ENCODE results near the gene CCNK.

Gene CCNK

DNA sequence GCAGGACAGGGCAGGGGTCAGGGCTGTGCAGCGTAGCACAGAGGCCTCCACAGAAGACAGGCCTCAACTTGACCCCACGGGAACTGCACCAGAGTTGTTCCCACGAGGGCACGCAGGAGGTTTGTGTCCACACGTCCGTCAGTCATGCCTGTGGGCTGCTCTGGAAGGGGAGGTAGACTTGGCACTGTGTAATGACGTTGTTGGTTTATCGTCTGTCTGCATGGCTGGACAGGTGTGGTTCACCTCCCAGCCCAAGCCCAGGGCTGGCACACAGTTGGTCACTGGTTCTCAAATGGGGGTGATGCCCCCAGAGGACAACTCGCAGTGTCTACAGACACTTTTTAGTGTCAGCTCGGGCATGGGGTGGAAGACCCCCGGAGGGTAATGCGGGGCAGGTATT, 45.8 kb downstream of the CCNK start:
- TF ChIP-seq TAF1 (IDR thresholded peaks at IDR 0.05; ENCODE audit: borderline replicate concordance, insufficient read depth, low read length), result no peak
- no peak for TF ChIP-seq FOXP2 (optimal IDR thresholded peaks at IDR 0.05; ENCODE audit: borderline replicate concordance, extremely low read depth, extremely low read length, insufficient read depth)
- no peak for TF ChIP-seq POLR2AphosphoS5 (IDR thresholded peaks at IDR 0.05; ENCODE audit: low read depth, low read length)
- TF ChIP-seq, protein P1, sequence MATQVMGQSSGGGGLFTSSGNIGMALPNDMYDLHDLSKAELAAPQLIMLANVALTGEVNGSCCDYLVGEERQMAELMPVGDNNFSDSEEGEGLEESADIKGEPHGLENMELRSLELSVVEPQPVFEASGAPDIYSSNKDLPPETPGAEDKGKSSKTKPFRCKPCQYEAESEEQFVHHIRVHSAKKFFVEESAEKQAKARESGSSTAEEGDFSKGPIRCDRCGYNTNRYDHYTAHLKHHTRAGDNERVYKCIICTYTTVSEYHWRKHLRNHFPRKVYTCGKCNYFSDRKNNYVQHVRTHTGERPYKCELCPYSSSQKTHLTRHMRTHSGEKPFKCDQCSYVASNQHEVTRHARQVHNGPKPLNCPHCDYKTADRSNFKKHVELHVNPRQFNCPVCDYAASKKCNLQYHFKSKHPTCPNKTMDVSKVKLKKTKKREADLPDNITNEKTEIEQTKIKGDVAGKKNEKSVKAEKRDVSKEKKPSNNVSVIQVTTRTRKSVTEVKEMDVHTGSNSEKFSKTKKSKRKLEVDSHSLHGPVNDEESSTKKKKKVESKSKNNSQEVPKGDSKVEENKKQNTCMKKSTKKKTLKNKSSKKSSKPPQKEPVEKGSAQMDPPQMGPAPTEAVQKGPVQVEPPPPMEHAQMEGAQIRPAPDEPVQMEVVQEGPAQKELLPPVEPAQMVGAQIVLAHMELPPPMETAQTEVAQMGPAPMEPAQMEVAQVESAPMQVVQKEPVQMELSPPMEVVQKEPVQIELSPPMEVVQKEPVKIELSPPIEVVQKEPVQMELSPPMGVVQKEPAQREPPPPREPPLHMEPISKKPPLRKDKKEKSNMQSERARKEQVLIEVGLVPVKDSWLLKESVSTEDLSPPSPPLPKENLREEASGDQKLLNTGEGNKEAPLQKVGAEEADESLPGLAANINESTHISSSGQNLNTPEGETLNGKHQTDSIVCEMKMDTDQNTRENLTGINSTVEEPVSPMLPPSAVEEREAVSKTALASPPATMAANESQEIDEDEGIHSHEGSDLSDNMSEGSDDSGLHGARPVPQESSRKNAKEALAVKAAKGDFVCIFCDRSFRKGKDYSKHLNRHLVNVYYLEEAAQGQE (IDR thresholded peaks at IDR 0.05; ENCODE audit: insufficient read depth in 1 of 2, low read depth in 2 of 2, low read length in 2 of 2), result no peak
- no peak for TF ChIP-seq SIN3A (IDR thresholded peaks at IDR 0.05; ENCODE audit: borderline replicate concordance, insufficient read depth, low read length)

DNA sequence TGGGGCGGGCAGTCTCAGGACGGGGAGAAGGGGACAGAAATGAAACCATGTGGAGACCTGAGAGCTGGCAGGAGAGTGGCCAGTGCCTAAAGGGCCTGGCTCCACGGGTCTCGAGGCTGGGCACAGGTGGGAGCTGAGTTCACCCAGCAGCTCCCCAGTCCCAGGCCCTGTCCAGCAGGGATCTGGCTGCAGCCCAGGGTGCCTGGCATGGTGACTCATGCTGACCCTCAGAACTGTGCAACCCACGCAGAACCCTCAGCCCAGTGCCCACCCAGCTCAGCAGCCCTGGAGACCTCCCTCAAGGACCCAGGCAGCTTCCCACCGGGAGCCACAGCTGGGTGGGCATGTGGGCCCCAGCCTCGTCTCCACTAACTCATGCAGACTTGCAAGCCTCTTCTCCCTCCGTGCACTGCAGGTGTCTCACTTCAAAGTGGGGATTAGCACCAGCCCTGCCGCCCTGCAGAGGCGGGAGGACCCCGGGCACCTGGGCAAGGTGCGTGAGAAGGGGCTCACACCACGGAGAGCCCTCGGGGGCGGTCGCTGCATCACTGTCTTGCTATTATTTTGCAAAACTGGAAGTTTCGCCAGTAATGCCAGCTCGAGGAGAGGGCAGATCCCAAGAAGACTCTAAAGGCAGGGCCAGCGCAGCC, 46.3 kb downstream of the CCNK start:
- TF ChIP-seq POLR2AphosphoS5 (IDR thresholded peaks at IDR 0.05; ENCODE audit: low read depth, low read length), result no peak
- TF ChIP-seq, protein P1 (IDR thresholded peaks at IDR 0.05; ENCODE audit: insufficient read depth in 1 of 2, low read depth in 2 of 2, low read length in 2 of 2), result no peak
- no peak for TF ChIP-seq SIN3A (IDR thresholded peaks at IDR 0.05; ENCODE audit: borderline replicate concordance, insufficient read depth, low read length)
- no peak for TF ChIP-seq FOXP2 (optimal IDR thresholded peaks at IDR 0.05; ENCODE audit: borderline replicate concordance, extremely low read depth, extremely low read length, insufficient read depth)
- TF ChIP-seq TAF1 (IDR thresholded peaks at IDR 0.05; ENCODE audit: borderline replicate concordance, insufficient read depth, low read length), result no peak

DNA sequence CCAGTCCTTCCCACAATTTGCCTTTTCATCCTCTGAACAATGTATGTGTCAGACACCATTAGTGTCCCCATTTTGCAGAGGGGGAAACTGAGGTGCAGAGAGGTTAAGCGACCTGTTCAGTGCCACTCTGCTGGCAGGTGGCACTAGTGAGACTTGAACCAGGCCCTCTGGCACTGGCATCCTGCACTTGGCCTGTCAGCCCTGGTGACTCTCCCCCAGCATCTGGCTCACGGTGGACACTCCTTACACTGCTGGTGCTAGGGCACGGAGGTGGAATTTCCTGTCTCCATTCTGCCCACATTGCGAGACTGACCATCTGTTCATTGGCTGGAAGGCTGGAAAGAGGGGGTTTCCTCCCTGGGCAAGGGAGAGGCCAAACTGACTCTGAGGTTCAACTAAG, 48.7 kb downstream of the CCNK start:
- no peak for TF ChIP-seq SIN3A (IDR thresholded peaks at IDR 0.05; ENCODE audit: borderline replicate concordance, insufficient read depth, low read length)
- no peak for TF ChIP-seq FOXP2 (optimal IDR thresholded peaks at IDR 0.05; ENCODE audit: borderline replicate concordance, extremely low read depth, extremely low read length, insufficient read depth)
- TF ChIP-seq TAF1 (IDR thresholded peaks at IDR 0.05; ENCODE audit: borderline replicate concordance, insufficient read depth, low read length), result no peak
- no peak for TF ChIP-seq POLR2AphosphoS5 (IDR thresholded peaks at IDR 0.05; ENCODE audit: low read depth, low read length)
- TF ChIP-seq, protein P1 (IDR thresholded peaks at IDR 0.05; ENCODE audit: insufficient read depth in 1 of 2, low read depth in 2 of 2, low read length in 2 of 2), result no peak

DNA sequence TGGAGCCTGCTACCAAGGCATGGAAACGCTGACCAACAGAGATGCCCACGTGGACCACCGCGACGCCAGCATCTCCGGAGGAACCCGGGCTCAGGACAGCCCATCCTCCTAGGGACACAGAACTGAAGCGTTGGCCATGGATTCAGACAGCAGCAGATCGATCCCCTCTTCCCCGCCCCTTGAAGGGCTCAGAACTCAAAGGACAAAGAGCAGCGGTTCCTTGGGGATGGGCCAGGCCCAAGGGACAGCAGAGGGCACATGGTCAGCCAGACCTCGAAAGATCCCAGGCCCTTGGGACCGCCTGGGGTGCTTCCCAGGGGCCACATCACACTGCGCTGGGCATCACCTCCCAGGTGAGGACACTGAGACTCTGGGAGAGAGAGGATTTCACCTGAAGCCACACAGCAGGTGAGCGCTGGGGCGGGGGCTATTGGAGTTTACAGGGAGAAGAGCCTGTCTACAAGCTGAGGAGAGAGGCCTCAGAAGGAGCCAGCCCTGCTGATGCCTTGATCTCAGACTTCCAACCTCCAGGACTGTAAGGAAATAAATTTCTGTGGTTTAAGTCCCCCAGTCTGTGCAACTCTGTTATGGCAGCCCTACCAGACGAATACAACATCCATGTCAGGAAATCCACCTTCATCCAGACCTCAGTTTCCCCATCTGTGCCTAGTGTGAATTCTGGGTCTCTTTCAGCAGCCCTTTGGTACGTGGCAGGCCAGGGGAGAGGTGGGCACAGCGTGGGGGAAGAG, 49.4 kb downstream of the CCNK start:
- no peak for TF ChIP-seq TAF1 (IDR thresholded peaks at IDR 0.05; ENCODE audit: borderline replicate concordance, insufficient read depth, low read length)

DNA sequence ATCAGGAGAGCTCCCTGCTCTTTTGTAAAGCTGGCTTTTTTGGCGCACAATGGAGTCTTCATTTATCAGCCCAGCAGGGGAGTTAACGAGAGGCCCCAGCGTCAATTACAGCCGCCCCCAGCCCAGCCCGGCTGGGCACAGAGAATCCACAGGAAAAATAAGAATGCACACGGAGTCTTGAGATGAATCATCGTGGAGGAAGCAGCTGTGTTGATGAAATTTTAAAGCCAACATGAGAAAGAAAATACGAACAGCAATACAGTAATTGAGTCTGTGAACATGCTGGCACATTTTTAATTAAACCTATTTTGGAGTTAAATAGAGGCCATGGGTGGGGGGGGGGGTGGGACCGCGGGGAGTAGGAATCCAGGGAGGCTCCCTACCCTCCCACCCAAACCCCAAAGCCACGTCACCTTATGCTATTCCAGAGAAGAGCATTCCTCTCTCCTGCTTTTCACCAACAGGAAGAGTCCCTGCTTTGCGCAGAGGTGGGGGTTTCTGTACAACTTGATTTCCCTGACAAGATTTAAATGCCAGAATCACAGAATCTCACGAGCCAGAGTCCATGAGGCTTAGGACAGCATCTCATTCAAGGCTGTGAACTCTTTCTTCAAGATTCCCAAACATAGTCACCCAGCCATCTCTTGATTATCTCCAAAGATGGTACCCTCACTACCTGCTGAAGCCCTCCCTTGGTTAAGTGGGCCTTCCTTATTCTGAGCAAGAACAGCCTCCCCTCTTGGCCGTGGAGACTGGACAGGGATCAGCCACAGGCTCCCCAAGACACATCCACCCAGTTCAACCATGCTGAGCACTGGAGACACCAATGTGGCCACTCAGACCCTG, 50.3 kb downstream of the CCNK start:
- TF ChIP-seq POLR2AphosphoS5 (IDR thresholded peaks at IDR 0.05; ENCODE audit: low read depth, low read length) (no peak), SIN3A (IDR thresholded peaks at IDR 0.05; ENCODE audit: borderline replicate concordance, insufficient read depth, low read length) (0 out of 2 replicates have a peak, but pooled peaks have one; percentile 34)

Measured in PFSK-1 (cell line).